ENCODE data around the gene SEMA5B.

DNA sequence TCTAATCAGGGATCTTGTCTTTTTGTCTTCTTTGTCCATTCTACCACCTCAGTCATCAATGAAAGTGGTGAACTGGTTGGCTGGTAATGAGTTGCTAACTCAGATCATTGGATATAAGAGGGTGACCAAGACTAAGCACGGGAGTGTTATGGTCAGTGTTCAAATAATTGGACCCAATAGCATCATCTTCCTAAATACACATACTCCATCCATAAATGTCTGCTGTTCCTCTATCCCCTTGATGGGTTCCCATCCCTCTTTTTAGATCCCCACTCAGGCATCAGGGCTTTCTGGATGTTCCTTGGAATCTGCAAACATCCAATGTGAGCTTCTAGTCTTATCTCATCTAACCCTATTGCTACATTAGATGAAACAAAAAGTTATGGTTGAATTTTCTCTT lies 3.5 kb downstream of the SEMA5B start:
- TF ChIP-seq POLR2A (IDR thresholded peaks at IDR 0.05; ENCODE audit: low read length) (no peak), GATA1 (IDR thresholded peaks at IDR 0.05; ENCODE audit: low read depth, low read length) (no peak)

Data from erythroblast (primary cell).